Esophagus muscularis mucosa (tissue), 4 donors: Measurements from ENCODE around the gene FOXO6. TPM values are rescaled to one million over a fixed set of nuclear protein-coding genes. Genes with fewer than 3 reads are reported as not detected.

ENCODE experiments used
- DNase-seq: peaks from one replicate; pipeline ENCODE4 v3.0.0-alpha.2; 2017; ENCODE audit errors: extremely low spot score
- H3K27ac ChIP-seq, 4 donors: fragments of 200-600 bp; sonication (generic); replicated peaks in 1 of 4; 1 replicate in 3 of 4; 2 replicates in 1 of 4; pipeline ENCODE4 v1.5.1; 2016 to 2019; ENCODE audit warnings: mild to moderate bottlenecking in 1 of 4
- H3K27me3 ChIP-seq, 4 donors: fragments of 200-600 bp; sonication (generic); one replicate each; pipeline versions ENCODE4 v1.5.1 to v1.6.0; 2016 to 2019
- H3K36me3 ChIP-seq, 4 donors: fragments of 200-600 bp; sonication (generic); one replicate each; pipeline ENCODE4 v1.5.1; 2016 to 2019
- H3K4me1 ChIP-seq, 4 donors: fragments of 200-600 bp; sonication (generic); one replicate each; pipeline ENCODE4 v1.5.1; 2016 to 2019
- H3K4me3 ChIP-seq, 4 donors: fragments of 200-600 bp; sonication (generic); 1 replicate in 2 of 4; 2 replicates in 2 of 4; pipeline ENCODE4 v1.5.1; 2016 to 2019; ENCODE audit warnings: mild to moderate bottlenecking in 4 of 4, moderate library complexity in 1 of 4
- H3K9me3 ChIP-seq, 4 donors: fragments of 200-600 bp; sonication (generic); 1 replicate in 3 of 4; 2 replicates in 1 of 4; pipeline ENCODE4 v1.5.1; 2016 to 2019
- CTCF ChIP-seq, 3 experiments: fragments of 200-600 bp in 2 of 3; fragments of 450-650 bp in 1 of 3; sonication (generic) in 2 of 3; IDR thresholded peaks; one replicate each; pipeline ENCODE4 v1.5.1; 2017 to 2019; ENCODE audit warnings: antibody characterized with exemption in 3 of 3, mild to moderate bottlenecking in 2 of 3, moderate library complexity in 1 of 3
- EP300 ChIP-seq: sonication (generic); formaldehyde crosslinking; IDR thresholded peaks from one replicate; pipeline ENCODE4 v1.6.1; 2017; ENCODE audit warnings: antibody characterized with exemption
- POLR2A ChIP-seq: fragments of 450-650 bp; IDR thresholded peaks from one replicate; pipeline ENCODE4 v1.6.1; 2017; ENCODE audit warnings: antibody characterized with exemption, moderate library complexity, mild to moderate bottlenecking, low read depth
- POLR2AphosphoS5 ChIP-seq, 2 donors: sonication (generic); formaldehyde crosslinking; IDR thresholded peaks; one replicate each; pipeline ENCODE4 v1.6.1; 2017; ENCODE audit warnings: antibody characterized with exemption in 2 of 2
- WGBS: methylation state at CpG from one replicate; pipeline ENCODE4 v1.1.5; 2018; 5-methylcytosine and 5-hydroxymethylcytosine counted together
- intact Hi-C: fragments of 100-400 bp; cut with DNase I; formaldehyde crosslinking; loops from one replicate; pipeline ENCODE4 v1.15.1; 2023
- total RNA-seq, 4 donors: library from RNA; depleted of rRNA; stranded (reverse); fragments of >200 nt; gene quantifications; one replicate each; pipeline versions ENCODE4 v1.1.0 to v1.2.1, GENCODE V29; 2016

Gene FOXO6
- total RNA-seq, 4 donors from 2014 or later, result 0.33 to 1.3 (median 0.53) TPM

GRCh38 chr1:41377397-41377796 lies 16.2 kb downstream of the FOXO6 start:
- no peak for DNase-seq
- Histone ChIP-seq H3K4me1 (peaks cover 15 to 38% (median 30%) of the 10 kb centered on the region in 4 donors), H3K4me3 (no peak overlapping the region), H3K27me3 (no peaks in the 10 kb centered on the region), H3K27ac (no peak overlapping the region), H3K9me3 (no peaks in the 10 kb centered on the region), H3K36me3 (peaks cover 0 to 20% (median 4%) of the 10 kb centered on the region in 4 donors)
- WGBS, result 91% methylated on average over 4 of the region's 4 CpGs
- intact Hi-C loops, result no loop called here
- TF ChIP-seq EP300 (no peak), POLR2AphosphoS5 (IDR thresholded peaks at IDR 0.05) (no peak), CTCF (IDR thresholded peaks at IDR 0.05) (no peak), POLR2A (no peak)

GRCh38 chr1:41378222-41378621 lies 17.0 kb downstream of the FOXO6 start:
- 80% methylated on average over 2 of the region's 4 CpGs for WGBS
- H3K9me3 ChIP-seq, result no peaks in the 10 kb centered on the region
- intact Hi-C loops, result no loop called here
- H3K4me3 ChIP-seq, result no peak overlapping the region
- peaks cover 13 to 38% (median 32%) of the 10 kb centered on the region in 4 donors for H3K4me1 ChIP-seq
- TF ChIP-seq CTCF (IDR thresholded peaks at IDR 0.05), result no peak
- TF ChIP-seq POLR2A, result no peak
- no peak for DNase-seq
- peaks cover 0 to 20% (median 4%) of the 10 kb centered on the region in 4 donors for H3K36me3 ChIP-seq
- H3K27me3 ChIP-seq, result peaks cover 0 to 5% (median 0%) of the 10 kb centered on the region in 4 donors
- no peak overlapping the region for H3K27ac ChIP-seq

GRCh38 chr1:41378999-41379737 lies 17.9 kb downstream of the FOXO6 start:
- Histone ChIP-seq H3K4me1 (peaks cover 17 to 43% (median 36%) of the 10 kb centered on the region in 4 donors), H3K4me3 (no peak overlapping the region), H3K36me3 (peaks cover 0 to 20% (median 4%) of the 10 kb centered on the region in 4 donors), H3K27ac (peak overlapping the region in 3 of 4 donors; percentile 27 to 98 (median 97)), H3K27me3 (peaks cover 0 to 7% (median 0%) of the 10 kb centered on the region in 4 donors), H3K9me3 (no peaks in the 10 kb centered on the region)
- WGBS, result 74% methylated on average over 4 of the region's 4 CpGs
- intact Hi-C loops, result no loop called here
- no peak for DNase-seq
- TF ChIP-seq POLR2AphosphoS5 (IDR thresholded peaks at IDR 0.05), result no peak
- no peak for TF ChIP-seq CTCF (IDR thresholded peaks at IDR 0.05)
- no peak for TF ChIP-seq POLR2A
- TF ChIP-seq EP300, result no peak

GRCh38 chr1:41379738-41380130 lies 18.5 kb downstream of the FOXO6 start:
- Histone ChIP-seq H3K4me1 (peaks cover 17 to 43% (median 36%) of the 10 kb centered on the region in 4 donors), H3K9me3 (no peaks in the 10 kb centered on the region), H3K27me3 (peaks cover 0 to 7% (median 0%) of the 10 kb centered on the region in 4 donors), H3K27ac (peak overlapping the region; percentile 27 to 98 (median 98)), H3K36me3 (peaks cover 0 to 20% (median 4%) of the 10 kb centered on the region in 4 donors), H3K4me3 (no peak overlapping the region)
- intact Hi-C loops, result no loop called here
- TF ChIP-seq EP300, result no peak
- TF ChIP-seq POLR2AphosphoS5 (IDR thresholded peaks at IDR 0.05), result no peak
- TF ChIP-seq CTCF (IDR thresholded peaks at IDR 0.05), result no peak
- no peak for TF ChIP-seq POLR2A
- DNase-seq, result no peak
- 57% methylated on average over 6 of the region's 6 CpGs for WGBS
